Measurements from ENCODE around the gene WFDC9. TPM values are rescaled to one million over a fixed set of nuclear protein-coding genes. Genes with fewer than 3 reads are reported as not detected.

The WFDC9 gene
- total RNA-seq, 3 donors from 2014 or later: not detected

DNA sequence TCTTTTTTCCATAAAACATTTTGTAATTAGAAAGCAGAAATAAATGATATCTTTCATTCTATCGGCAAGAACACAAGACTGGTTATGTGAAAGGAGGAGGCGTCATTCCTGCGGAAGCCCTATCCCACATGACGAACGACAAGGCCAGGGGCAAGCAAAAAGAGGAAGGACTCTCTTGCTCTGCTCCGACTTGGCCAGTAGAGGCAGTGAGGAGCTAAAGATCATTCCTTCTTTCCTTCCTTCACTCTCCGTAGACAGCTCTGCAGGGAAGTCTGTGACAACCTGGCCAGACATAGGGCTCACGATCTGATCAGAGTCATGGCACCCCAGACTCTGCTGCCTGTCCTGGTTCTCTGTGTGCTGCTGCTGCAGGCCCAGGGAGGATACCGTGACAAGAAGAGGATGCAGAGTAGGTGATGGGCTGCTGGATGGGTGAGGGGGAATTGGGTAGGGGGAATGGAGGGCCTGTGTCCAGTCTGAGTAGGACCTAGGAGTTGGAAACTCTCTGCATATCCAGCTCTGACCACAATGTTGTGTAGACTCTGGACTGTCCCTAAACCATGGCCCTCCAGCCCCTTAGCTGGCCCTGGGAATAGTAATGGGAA, 1.5 kb downstream of the WFDC9 start, which contains the start of gene WFDC10A:
WFDC10A (plus strand) TSS at position 244 of the 605 bp plus-strand sequence; CDS start at position 319, 75 bp downstream.
- no peaks in the 10 kb centered on the region for H3K4me1 ChIP-seq (ENCODE audit: low read depth)
- DNase-seq (peak in 2 of 3 donors; percentile 36 to 57), ATAC-seq (peak; percentile 97)
- intact Hi-C loops (cut with DNase I, micrococcal nuclease): no loop called here
- H3K36me3 ChIP-seq (ENCODE audit: low read depth): no peaks in the 10 kb centered on the region
- no peaks in the 10 kb centered on the region for H3K9me3 ChIP-seq
- TF ChIP-seq, protein P1, sequence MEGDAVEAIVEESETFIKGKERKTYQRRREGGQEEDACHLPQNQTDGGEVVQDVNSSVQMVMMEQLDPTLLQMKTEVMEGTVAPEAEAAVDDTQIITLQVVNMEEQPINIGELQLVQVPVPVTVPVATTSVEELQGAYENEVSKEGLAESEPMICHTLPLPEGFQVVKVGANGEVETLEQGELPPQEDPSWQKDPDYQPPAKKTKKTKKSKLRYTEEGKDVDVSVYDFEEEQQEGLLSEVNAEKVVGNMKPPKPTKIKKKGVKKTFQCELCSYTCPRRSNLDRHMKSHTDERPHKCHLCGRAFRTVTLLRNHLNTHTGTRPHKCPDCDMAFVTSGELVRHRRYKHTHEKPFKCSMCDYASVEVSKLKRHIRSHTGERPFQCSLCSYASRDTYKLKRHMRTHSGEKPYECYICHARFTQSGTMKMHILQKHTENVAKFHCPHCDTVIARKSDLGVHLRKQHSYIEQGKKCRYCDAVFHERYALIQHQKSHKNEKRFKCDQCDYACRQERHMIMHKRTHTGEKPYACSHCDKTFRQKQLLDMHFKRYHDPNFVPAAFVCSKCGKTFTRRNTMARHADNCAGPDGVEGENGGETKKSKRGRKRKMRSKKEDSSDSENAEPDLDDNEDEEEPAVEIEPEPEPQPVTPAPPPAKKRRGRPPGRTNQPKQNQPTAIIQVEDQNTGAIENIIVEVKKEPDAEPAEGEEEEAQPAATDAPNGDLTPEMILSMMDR (IDR thresholded peaks at IDR 0.05): peak; percentile 69
- no peak within 1 kb of the TSS for H3K4me3 ChIP-seq

GRCh38 chr20:45626540-45626939, 4.5 kb downstream of the WFDC9 start:
- DNase-seq: no peak

DNA sequence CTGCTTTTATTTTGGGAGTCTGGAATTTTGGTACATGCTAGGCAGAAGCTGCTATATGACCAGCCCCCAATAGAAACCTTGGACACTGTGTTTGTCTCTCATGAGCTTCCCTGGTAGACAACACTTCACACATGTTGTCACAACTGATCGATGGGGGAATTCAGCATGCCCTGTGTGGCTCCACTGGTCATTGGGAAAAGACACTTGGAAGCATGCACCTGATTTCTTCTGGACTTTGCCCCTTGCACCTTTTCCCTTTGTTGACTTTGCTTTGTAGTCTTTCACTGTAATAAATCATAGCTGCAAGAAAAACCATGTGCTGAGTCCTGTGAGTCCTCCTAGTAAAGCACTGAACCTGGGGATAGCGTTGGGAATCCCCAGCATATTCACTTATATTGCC, 9.5 kb downstream of the WFDC9 start:
- TF ChIP-seq, protein P1 (IDR thresholded peaks at IDR 0.05): no peak
- H3K4me1 ChIP-seq (ENCODE audit: low read depth): peaks cover 4% of the 10 kb centered on the region
- ATAC-seq: peak; percentile 99
- no peaks in the 10 kb centered on the region for H3K9me3 ChIP-seq
- intact Hi-C loops (cut with DNase I, micrococcal nuclease): no loop called here
- DNase-seq: peak in 1 of 3 donors; percentile 74
- no peak overlapping the region for H3K4me3 ChIP-seq
- H3K36me3 ChIP-seq (ENCODE audit: low read depth): no peaks in the 10 kb centered on the region

More at GRCh38 chr20:45626540-45626939, 4.5 kb downstream of the WFDC9 start:
- Histone ChIP-seq H3K36me3 (ENCODE audit: low read depth) (no peaks in the 10 kb centered on the region), H3K4me3 (no peak overlapping the region), H3K4me1 (ENCODE audit: low read depth) (peaks cover under 1% of the 10 kb centered on the region), H3K9me3 (no peaks in the 10 kb centered on the region)
- intact Hi-C loops (cut with DNase I, micrococcal nuclease): no loop called here
- TF ChIP-seq, protein P1 (IDR thresholded peaks at IDR 0.05): no peak
- ATAC-seq: no peak

DNA sequence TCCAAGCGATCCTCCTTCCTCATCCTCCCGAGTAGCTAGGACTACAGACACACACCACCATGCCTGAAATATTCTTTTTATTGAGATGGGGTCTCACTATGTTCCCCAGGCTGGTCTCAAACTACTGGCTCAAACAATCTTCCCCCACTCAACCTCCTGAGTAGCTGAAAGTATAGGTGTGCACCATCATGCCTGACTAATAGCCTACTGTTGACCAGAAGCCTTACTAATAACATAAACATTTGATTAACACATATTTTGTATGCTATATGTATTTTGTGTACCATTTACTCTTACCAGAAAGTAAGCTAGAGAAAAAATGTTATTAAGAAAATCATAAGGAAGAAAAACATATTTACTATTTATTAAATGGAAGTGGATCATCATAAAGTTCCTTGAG, 13.5 kb downstream of the WFDC9 start:
- no peaks in the 10 kb centered on the region for H3K36me3 ChIP-seq (ENCODE audit: low read depth)
- TF ChIP-seq, protein P1 (IDR thresholded peaks at IDR 0.05): no peak
- no peaks in the 10 kb centered on the region for H3K9me3 ChIP-seq
- peaks cover 4% of the 10 kb centered on the region for H3K4me1 ChIP-seq (ENCODE audit: low read depth)
- ATAC-seq (no peak), DNase-seq (no peak)
- intact Hi-C loops (cut with DNase I, micrococcal nuclease): no loop called here
- H3K4me3 ChIP-seq: no peak overlapping the region

DNA sequence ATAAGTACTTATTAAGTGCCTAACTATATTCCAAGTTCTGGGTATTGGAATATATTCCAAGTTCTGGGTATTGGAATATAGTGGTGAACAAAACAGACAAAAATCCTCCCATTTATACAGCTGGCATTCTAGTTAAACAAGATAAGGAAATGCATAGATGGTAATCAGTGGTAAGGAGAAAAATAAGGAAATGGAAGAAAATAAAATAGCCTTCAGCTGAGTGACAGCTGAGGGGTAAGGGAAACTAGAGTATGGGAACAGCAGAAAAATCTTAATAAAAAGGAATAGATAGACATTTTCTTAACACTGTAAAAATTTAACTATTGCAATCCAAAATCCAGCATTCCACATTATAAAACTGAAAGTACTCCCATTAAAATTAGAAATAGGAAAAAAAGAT, 18.8 kb downstream of the WFDC9 start:
- TF ChIP-seq, protein P1 (IDR thresholded peaks at IDR 0.05): no peak
- DNase-seq: no peak
- Histone ChIP-seq H3K4me1 (ENCODE audit: low read depth) (no peaks in the 10 kb centered on the region), H3K36me3 (ENCODE audit: low read depth) (no peaks in the 10 kb centered on the region), H3K4me3 (no peak overlapping the region), H3K9me3 (no peaks in the 10 kb centered on the region)
- peak; percentile 66 for ATAC-seq
- intact Hi-C loops (cut with DNase I, micrococcal nuclease): no loop called here

Data from mucosa of descending colon (tissue), 3 donors.